Stimulated activated effector memory CD8-positive, alpha-beta T cell treated with anti-CD3 and anti-CD28 coated beads, Interleukin-12 subunit alpha, Interleukin-12 subunit beta, amount 100 ng/mL, for 72 hours (primary cell): ENCODE results near the gene EGFR.

Experiments used
- ATAC-seq: fragments of 150-1000 bp; cut with Tn5 transposase; 2 replicates; pipeline ENCODE4 v1.10.0; 2021
- DNase-seq, 2 donors: peaks; one replicate each; pipeline ENCODE4 v3.0.0; 2021 to 2022; ENCODE audit warnings: low spot score in 2 of 2
- H3K27ac Mint-ChIP-seq: one replicate; pipeline ENCODE4 v1.8.0; 2022; ENCODE audit warnings: mild to moderate bottlenecking, mixed read lengths
- H3K36me3 Mint-ChIP-seq: one replicate; pipeline ENCODE4 v1.8.0; 2022; ENCODE audit warnings: mild to moderate bottlenecking, mixed read lengths
- H3K4me1 Mint-ChIP-seq: one replicate; pipeline ENCODE4 v1.8.0; 2022; ENCODE audit warnings: mixed read lengths
- H3K4me3 Mint-ChIP-seq: one replicate; pipeline ENCODE4 v1.8.0; 2022; ENCODE audit warnings: mild to moderate bottlenecking, mixed read lengths
- H3K9me3 Mint-ChIP-seq: one replicate; pipeline ENCODE4 v1.8.0; 2022; ENCODE audit warnings: mixed read lengths

Gene EGFR

DNA sequence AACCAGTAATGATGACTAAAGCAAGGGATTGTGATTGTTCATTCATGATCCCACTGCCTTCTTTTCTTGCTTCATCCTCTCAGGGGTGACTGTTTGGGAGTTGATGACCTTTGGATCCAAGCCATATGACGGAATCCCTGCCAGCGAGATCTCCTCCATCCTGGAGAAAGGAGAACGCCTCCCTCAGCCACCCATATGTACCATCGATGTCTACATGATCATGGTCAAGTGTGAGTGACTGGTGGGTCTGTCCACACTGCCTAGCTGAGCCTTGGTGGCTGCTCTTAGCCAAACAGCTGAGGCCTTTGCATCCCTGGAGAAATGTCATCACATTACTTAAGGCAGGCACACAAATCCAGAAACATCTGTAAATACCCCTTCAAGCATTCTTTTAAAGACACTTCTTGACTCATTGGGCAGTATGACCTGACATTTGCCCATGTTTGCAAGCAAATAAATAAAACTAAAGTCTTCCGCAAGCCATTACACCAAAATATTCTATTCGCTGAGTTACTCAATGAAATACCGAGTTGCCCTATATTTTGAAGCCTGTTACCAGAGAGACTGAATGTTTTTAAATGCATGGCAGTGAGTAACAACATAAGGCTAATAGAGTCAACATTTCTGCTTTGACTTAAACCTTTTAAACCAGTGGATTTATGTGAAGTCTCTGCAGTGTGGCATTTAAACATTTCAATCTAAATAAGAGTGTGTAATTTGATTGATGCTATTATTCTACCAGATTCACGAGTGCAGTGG is 180.0 kb downstream of the EGFR start:
- H3K4me3 Mint-ChIP-seq = no peak overlapping the region
- no peak overlapping the region for H3K27ac Mint-ChIP-seq
- ATAC-seq = no peak
- H3K9me3 Mint-ChIP-seq = no peaks in the 10 kb centered on the region
- peaks cover 4% of the 10 kb centered on the region for H3K4me1 Mint-ChIP-seq
- no peaks in the 10 kb centered on the region for H3K36me3 Mint-ChIP-seq
- DNase-seq = no peak

DNA sequence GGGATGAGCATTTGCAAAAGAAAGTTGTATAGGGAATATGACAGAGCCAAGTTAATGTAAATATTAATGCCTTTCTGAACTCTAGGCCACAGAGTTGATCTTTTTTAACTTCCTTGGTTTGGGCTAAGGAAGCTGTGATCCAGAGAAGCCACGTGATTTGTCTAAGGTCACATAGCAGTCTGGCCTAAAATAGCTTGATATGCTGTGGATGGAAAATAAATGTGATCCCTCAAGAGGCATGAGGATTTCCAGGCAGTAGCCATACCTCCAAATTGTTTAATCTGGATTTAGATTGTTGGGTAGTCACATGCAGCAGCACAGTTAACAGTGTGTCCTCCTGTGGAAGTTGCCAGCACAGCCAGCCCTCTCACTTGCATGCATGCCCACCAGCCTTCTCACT is 180.6 kb downstream of the EGFR start:
- no peak overlapping the region for H3K4me3 Mint-ChIP-seq
- peaks cover 3% of the 10 kb centered on the region for H3K4me1 Mint-ChIP-seq
- H3K27ac Mint-ChIP-seq = no peak overlapping the region
- no peaks in the 10 kb centered on the region for H3K9me3 Mint-ChIP-seq
- H3K36me3 Mint-ChIP-seq = no peaks in the 10 kb centered on the region
- DNase-seq = no peak
- no peak for ATAC-seq

DNA sequence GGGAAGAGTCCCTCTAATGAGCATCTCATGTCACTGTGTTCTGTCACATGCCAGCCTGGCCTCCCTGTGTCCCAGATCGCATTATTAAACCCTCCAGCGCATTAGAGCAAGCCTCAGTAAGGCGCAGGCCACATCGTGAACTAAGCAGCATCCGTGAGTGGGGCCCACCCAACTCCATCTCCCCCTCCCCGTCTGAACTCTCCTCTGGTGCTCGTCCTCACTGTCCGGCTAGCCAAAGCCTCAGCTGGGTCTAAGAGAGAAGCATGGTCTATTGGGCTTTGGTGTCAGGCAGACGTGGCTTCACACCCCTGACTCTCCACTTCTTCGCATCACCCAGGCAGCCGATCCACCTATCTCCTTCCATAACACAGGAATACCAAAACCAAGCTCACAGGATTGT is 181.6 kb downstream of the EGFR start:
- Mint-ChIP-seq H3K4me1 (no peaks in the 10 kb centered on the region), H3K36me3 (no peaks in the 10 kb centered on the region), H3K9me3 (no peaks in the 10 kb centered on the region), H3K4me3 (no peak overlapping the region), H3K27ac (no peak overlapping the region)
- DNase-seq (no peak), ATAC-seq (no peak)

DNA sequence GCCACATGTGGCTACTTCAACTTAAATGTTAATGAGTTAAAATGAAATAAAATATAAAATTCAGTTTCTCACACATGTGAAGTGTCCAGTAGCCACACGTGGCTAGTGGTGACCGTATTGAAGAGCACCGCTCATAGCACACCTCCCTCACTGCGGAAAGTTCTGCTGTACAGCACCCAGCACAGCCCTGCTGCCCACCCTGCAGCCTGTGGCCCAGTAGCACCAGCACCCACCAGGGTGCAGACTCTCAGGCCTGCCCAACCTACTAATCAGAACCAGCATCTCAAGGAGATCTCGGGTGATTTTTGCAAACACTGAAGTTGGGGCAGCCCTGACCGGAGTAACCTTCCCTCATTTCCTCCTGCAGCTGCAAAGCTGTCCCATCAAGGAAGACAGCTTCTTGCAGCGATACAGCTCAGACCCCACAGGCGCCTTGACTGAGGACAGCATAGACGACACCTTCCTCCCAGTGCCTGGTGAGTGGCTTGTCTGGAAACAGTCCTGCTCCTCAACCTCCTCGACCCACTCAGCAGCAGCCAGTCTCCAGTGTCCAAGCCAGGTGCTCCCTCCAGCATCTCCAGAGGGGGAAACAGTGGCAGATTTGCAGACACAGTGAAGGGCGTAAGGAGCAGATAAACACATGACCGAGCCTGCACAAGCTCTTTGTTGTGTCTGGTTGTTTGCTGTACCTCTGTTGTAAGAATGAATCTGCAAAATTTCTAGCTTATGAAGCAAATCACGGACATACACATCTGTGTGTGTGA is 183.5 kb downstream of the EGFR start:
- ATAC-seq (no peak), DNase-seq (peak in 1 of 2 donors; percentile 38)
- Mint-ChIP-seq H3K9me3 (no peaks in the 10 kb centered on the region), H3K4me3 (no peak overlapping the region), H3K27ac (no peak overlapping the region), H3K4me1 (peaks cover 4% of the 10 kb centered on the region), H3K36me3 (no peaks in the 10 kb centered on the region)

DNA sequence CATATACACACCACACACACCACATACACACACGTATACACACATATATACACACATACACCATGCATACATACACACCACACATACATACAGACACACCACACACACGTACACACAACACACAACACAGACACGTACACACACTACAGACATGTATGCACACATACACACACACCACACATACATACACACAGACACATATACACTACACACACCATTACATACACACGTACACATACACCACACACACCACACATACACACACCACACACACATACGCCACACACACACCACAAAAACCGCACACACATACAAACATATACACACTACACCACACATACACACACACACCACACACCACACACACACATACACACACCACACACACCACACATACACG is 184.5 kb downstream of the EGFR start:
- Mint-ChIP-seq H3K4me3 (no peak overlapping the region), H3K36me3 (no peaks in the 10 kb centered on the region)

DNA sequence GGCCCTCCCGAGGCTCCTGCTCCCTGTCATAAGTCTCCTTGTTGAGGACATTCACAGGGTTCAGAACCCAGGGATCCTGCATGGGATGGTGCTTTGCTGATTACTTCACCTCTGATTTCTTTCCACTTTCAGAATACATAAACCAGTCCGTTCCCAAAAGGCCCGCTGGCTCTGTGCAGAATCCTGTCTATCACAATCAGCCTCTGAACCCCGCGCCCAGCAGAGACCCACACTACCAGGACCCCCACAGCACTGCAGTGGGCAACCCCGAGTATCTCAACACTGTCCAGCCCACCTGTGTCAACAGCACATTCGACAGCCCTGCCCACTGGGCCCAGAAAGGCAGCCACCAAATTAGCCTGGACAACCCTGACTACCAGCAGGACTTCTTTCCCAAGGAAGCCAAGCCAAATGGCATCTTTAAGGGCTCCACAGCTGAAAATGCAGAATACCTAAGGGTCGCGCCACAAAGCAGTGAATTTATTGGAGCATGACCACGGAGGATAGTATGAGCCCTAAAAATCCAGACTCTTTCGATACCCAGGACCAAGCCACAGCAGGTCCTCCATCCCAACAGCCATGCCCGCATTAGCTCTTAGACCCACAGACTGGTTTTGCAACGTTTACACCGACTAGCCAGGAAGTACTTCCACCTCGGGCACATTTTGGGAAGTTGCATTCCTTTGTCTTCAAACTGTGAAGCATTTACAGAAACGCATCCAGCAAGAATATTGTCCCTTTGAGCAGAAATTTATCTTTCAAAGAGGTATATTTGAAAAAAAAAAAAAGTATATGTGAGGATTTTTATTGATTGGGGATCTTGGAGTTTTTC is 186.5 kb downstream of the EGFR start:
- Mint-ChIP-seq H3K27ac (no peak overlapping the region), H3K36me3 (no peaks in the 10 kb centered on the region), H3K4me3 (no peak overlapping the region), H3K4me1 (peaks cover 4% of the 10 kb centered on the region), H3K9me3 (no peaks in the 10 kb centered on the region)
- no peak for ATAC-seq
- DNase-seq = peak in 1 of 2 donors; percentile 32

More for the DNA sequence above, 184.5 kb downstream of the EGFR start:
- Mint-ChIP-seq H3K27ac (no peak overlapping the region), H3K9me3 (no peaks in the 10 kb centered on the region), H3K4me1 (peaks cover 4% of the 10 kb centered on the region)
- ATAC-seq (no peak), DNase-seq (no peak)

DNA sequence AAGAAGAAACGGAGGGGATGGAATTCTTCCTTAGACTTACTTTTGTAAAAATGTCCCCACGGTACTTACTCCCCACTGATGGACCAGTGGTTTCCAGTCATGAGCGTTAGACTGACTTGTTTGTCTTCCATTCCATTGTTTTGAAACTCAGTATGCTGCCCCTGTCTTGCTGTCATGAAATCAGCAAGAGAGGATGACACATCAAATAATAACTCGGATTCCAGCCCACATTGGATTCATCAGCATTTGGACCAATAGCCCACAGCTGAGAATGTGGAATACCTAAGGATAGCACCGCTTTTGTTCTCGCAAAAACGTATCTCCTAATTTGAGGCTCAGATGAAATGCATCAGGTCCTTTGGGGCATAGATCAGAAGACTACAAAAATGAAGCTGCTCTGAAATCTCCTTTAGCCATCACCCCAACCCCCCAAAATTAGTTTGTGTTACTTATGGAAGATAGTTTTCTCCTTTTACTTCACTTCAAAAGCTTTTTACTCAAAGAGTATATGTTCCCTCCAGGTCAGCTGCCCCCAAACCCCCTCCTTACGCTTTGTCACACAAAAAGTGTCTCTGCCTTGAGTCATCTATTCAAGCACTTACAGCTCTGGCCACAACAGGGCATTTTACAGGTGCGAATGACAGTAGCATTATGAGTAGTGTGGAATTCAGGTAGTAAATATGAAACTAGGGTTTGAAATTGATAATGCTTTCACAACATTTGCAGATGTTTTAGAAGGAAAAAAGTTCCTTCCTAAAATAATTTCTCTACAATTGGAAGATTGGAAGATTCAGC is 187.6 kb downstream of the EGFR start:
- peak; percentile 71 for ATAC-seq
- Mint-ChIP-seq H3K4me1 (peaks cover 4% of the 10 kb centered on the region), H3K27ac (no peak overlapping the region), H3K4me3 (no peak overlapping the region), H3K9me3 (no peaks in the 10 kb centered on the region), H3K36me3 (no peaks in the 10 kb centered on the region)
- peak in 1 of 2 donors; percentile 37 for DNase-seq

DNA sequence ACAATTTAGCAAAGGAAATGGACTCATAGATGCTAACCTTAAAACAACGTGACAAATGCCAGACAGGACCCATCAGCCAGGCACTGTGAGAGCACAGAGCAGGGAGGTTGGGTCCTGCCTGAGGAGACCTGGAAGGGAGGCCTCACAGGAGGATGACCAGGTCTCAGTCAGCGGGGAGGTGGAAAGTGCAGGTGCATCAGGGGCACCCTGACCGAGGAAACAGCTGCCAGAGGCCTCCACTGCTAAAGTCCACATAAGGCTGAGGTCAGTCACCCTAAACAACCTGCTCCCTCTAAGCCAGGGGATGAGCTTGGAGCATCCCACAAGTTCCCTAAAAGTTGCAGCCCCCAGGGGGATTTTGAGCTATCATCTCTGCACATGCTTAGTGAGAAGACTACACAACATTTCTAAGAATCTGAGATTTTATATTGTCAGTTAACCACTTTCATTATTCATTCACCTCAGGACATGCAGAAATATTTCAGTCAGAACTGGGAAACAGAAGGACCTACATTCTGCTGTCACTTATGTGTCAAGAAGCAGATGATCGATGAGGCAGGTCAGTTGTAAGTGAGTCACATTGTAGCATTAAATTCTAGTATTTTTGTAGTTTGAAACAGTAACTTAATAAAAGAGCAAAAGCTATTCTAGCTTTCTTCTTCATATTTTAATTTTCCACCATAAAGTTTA is 188.8 kb downstream of the EGFR start:
- Mint-ChIP-seq H3K4me3 (no peak overlapping the region), H3K9me3 (no peaks in the 10 kb centered on the region), H3K4me1 (peaks cover 4% of the 10 kb centered on the region), H3K27ac (no peak overlapping the region), H3K36me3 (no peaks in the 10 kb centered on the region)
- peak; percentile 51 for ATAC-seq
- peak in 1 of 2 donors; percentile 42 for DNase-seq

DNA sequence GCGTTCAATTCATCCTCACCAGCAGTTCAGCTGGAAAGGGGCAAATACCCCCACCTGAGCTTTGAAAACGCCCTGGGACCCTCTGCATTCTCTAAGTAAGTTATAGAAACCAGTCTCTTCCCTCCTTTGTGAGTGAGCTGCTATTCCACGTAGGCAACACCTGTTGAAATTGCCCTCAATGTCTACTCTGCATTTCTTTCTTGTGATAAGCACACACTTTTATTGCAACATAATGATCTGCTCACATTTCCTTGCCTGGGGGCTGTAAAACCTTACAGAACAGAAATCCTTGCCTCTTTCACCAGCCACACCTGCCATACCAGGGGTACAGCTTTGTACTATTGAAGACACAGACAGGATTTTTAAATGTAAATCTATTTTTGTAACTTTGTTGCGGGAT is 190.5 kb downstream of the EGFR start:
- Mint-ChIP-seq H3K36me3 (no peaks in the 10 kb centered on the region), H3K4me1 (peaks cover 4% of the 10 kb centered on the region), H3K27ac (no peak overlapping the region), H3K4me3 (no peak overlapping the region), H3K9me3 (no peaks in the 10 kb centered on the region)
- DNase-seq (no peak), ATAC-seq (no peak)

DNA sequence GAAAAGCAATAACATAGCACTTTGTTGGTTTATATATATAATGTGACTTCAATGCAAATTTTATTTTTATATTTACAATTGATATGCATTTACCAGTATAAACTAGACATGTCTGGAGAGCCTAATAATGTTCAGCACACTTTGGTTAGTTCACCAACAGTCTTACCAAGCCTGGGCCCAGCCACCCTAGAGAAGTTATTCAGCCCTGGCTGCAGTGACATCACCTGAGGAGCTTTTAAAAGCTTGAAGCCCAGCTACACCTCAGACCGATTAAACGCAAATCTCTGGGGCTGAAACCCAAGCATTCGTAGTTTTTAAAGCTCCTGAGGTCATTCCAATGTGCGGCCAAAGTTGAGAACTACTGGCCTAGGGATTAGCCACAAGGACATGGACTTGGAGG is 191.4 kb downstream of the EGFR start:
- H3K4me3 Mint-ChIP-seq = no peak overlapping the region
- no peak for ATAC-seq
- no peaks in the 10 kb centered on the region for H3K36me3 Mint-ChIP-seq
- H3K9me3 Mint-ChIP-seq = no peaks in the 10 kb centered on the region
- peak in 1 of 2 donors; percentile 26 for DNase-seq
- peaks cover 4% of the 10 kb centered on the region for H3K4me1 Mint-ChIP-seq
- no peak overlapping the region for H3K27ac Mint-ChIP-seq

DNA sequence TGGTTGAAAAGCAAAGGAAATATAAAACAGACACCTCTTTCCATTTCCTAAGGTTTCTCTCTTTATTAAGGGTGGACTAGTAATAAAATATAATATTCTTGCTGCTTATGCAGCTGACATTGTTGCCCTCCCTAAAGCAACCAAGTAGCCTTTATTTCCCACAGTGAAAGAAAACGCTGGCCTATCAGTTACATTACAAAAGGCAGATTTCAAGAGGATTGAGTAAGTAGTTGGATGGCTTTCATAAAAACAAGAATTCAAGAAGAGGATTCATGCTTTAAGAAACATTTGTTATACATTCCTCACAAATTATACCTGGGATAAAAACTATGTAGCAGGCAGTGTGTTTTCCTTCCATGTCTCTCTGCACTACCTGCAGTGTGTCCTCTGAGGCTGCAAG is 191.9 kb downstream of the EGFR start:
- Mint-ChIP-seq H3K4me3 (no peak overlapping the region), H3K36me3 (no peaks in the 10 kb centered on the region), H3K4me1 (peaks cover 4% of the 10 kb centered on the region), H3K9me3 (no peaks in the 10 kb centered on the region), H3K27ac (no peak overlapping the region)
- ATAC-seq (no peak), DNase-seq (peak in 1 of 2 donors; percentile 8)

DNA sequence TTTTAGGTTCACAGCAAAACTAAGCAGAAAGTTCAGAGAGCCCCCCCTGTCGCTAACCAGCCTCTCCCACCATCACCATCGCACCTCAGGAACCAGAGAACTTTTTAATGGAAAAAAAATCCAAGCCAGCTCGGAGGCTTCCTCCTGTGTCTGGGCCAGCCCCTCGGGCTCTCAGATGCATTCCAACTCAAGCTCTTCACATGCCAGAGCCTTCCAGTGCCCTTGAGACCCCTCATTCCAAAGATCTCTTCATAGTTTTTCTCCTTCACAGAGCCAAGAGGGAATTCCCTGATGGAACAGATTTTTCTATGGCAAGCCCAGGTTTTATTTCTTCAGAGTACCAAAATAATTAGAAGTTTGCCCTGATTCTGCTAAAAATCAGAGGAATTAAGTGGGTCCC is 192.9 kb downstream of the EGFR start:
- peak in 1 of 2 donors; percentile 29 for DNase-seq
- peaks cover 1% of the 10 kb centered on the region for H3K4me1 Mint-ChIP-seq
- H3K4me3 Mint-ChIP-seq = no peak overlapping the region
- no peaks in the 10 kb centered on the region for H3K36me3 Mint-ChIP-seq
- ATAC-seq = no peak
- H3K9me3 Mint-ChIP-seq = no peaks in the 10 kb centered on the region
- no peak overlapping the region for H3K27ac Mint-ChIP-seq

DNA sequence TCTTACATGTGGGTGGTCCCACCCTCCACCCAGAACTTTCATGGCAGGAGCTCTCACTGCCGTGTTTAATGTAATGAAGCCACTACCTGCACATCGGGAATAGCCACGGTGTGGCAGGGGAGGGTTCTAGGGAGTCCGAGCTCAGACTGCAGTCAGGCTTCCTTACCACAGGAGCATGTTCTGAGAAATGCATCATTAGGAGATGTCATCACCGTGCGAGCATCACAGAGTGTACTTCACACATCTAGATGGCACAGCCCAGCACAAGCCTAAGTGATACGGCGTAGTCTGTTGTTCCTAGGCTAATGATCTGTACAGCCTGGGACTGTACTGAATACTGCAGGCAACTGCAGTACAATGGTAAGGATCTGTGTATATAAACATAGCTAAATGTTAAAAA is 193.4 kb downstream of the EGFR start:
- ATAC-seq (peak; percentile 19), DNase-seq (peak in 1 of 2 donors; percentile 18)
- Mint-ChIP-seq H3K4me3 (no peak overlapping the region), H3K27ac (no peak overlapping the region), H3K4me1 (no peaks in the 10 kb centered on the region), H3K9me3 (no peaks in the 10 kb centered on the region), H3K36me3 (no peaks in the 10 kb centered on the region)

DNA sequence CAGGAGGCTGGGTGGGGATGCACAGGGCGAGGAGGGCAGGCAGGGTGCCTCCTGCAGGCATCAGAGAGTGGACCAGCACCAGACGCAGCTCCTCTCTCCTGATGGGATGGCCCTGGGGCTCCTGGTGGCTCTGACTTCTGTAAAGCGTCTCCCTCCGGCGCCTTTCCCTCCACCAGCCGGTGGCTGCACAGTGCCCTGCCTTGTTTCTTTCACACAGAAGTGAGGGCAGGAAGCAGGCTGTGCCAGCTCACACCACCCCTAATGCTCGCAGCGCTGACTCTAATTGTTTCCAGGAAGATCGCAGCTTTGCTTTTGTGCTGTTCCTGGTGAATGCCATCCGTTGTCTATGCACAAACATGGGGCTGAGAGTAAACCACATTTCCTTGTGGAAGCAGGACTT is 194.0 kb downstream of the EGFR start:
- Mint-ChIP-seq H3K9me3 (no peaks in the 10 kb centered on the region), H3K36me3 (no peaks in the 10 kb centered on the region), H3K4me3 (no peak overlapping the region), H3K27ac (no peak overlapping the region), H3K4me1 (no peaks in the 10 kb centered on the region)
- no peak for ATAC-seq
- no peak for DNase-seq
